Colonic mucosa (tissue), 4 donors: ENCODE results near the gene ADCY2. TPM values are rescaled to one million over a fixed set of nuclear protein-coding genes. Genes with fewer than 3 reads are reported as not detected.

Source experiments
- DNase-seq: peaks from one replicate; pipeline ENCODE4 v3.0.0-alpha.2; 2020
- H3K27ac ChIP-seq: fragments of 200-600 bp; one replicate; pipeline ENCODE4 v1.8.0; 2021
- H3K27me3 ChIP-seq: fragments of 200-600 bp; one replicate; pipeline ENCODE4 v1.8.0; 2021
- H3K36me3 ChIP-seq: fragments of 200-600 bp; one replicate; pipeline ENCODE4 v1.8.0; 2021
- H3K4me1 ChIP-seq: fragments of 200-600 bp; one replicate; pipeline ENCODE4 v1.8.0; 2021; ENCODE audit warnings: mild to moderate bottlenecking
- H3K4me3 ChIP-seq: fragments of 200-600 bp; one replicate; pipeline ENCODE4 v1.8.0; 2021
- H3K9ac ChIP-seq, 2 donors: one replicate each; pipeline ENCODE4 v1.7.0; 2013; ENCODE audit warnings: control low read depth in 2 of 2, low read depth in 2 of 2, low read length in 2 of 2
- H3K9me3 ChIP-seq: fragments of 200-600 bp; one replicate; pipeline ENCODE4 v1.8.0; 2021
- intact Hi-C: fragments of 100-400 bp; cut with DNase I; formaldehyde crosslinking; loops from one replicate; pipeline ENCODE4 v1.14.1; 2022
- total RNA-seq, 2 donors: library from RNA; stranded (reverse); fragmentation: NEBNext Ultra II Directional in 1 of 2; extraction: Animal tissue kit (Norgen Biotek cat#: 25700) in 1 of 2; gene quantifications; one replicate each; pipeline ENCODE4 v1.2.1, GENCODE V29; 2021
- TF ChIP-seq, protein P1 (sequence below): fragments of 200-600 bp; IDR thresholded peaks from one replicate; pipeline ENCODE4 v1.8.0; 2022; ENCODE audit warnings: antibody characterized with exemption, mild to moderate bottlenecking
- donor health status: healthy.
- donor health status: DM: no; HTN: no; CAD: no.
- donor health status: DM: no; HTN: no; CAD: no.

Gene ADCY2
- total RNA-seq, 2 donors from 2014 or later = 0.67 to 1.9 TPM

GRCh38 chr5:7673658-7674057, 277.7 kb downstream of the ADCY2 start:
- H3K4me1 ChIP-seq = no peaks in the 10 kb centered on the region
- no peaks in the 10 kb centered on the region for H3K9me3 ChIP-seq
- TF ChIP-seq, protein P1, sequence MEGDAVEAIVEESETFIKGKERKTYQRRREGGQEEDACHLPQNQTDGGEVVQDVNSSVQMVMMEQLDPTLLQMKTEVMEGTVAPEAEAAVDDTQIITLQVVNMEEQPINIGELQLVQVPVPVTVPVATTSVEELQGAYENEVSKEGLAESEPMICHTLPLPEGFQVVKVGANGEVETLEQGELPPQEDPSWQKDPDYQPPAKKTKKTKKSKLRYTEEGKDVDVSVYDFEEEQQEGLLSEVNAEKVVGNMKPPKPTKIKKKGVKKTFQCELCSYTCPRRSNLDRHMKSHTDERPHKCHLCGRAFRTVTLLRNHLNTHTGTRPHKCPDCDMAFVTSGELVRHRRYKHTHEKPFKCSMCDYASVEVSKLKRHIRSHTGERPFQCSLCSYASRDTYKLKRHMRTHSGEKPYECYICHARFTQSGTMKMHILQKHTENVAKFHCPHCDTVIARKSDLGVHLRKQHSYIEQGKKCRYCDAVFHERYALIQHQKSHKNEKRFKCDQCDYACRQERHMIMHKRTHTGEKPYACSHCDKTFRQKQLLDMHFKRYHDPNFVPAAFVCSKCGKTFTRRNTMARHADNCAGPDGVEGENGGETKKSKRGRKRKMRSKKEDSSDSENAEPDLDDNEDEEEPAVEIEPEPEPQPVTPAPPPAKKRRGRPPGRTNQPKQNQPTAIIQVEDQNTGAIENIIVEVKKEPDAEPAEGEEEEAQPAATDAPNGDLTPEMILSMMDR = no peak
- no peak for DNase-seq
- no peaks in the 10 kb centered on the region for H3K27me3 ChIP-seq
- intact Hi-C loops = no loop called here
- no peak overlapping the region for H3K27ac ChIP-seq
- no peak overlapping the region for H3K4me3 ChIP-seq
- no peaks in the 10 kb centered on the region for H3K36me3 ChIP-seq
- H3K9ac ChIP-seq = no peak overlapping the region

DNA sequence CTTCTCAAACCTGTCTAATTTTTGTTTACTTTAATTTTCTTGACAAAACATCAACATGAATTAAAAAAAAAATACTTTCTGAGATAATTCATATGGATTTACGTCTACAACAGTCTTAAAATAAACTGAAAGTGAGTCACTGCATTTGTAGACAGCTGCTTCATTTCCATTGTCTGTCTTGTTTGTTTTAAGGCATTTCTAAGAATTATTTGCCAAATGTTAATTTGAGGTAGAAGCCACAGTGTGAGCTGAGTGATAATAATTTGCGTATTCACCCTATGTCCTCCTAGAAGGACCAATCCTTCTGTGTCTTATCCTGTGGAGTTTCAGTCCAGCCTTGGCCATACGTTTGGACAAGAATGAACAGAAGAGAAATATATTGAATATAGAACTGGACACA, 280.5 kb downstream of the ADCY2 start:
- Histone ChIP-seq H3K4me1 (no peaks in the 10 kb centered on the region), H3K4me3 (no peak overlapping the region), H3K9me3 (no peaks in the 10 kb centered on the region), H3K36me3 (no peaks in the 10 kb centered on the region), H3K27me3 (no peaks in the 10 kb centered on the region), H3K9ac (no peak overlapping the region), H3K27ac (no peak overlapping the region)
- TF ChIP-seq, protein P1 = no peak
- intact Hi-C loops = no loop called here
- no peak for DNase-seq

- no peak overlapping the region for H3K9ac ChIP-seq
- no peaks in the 10 kb centered on the region for H3K4me1 ChIP-seq
- H3K27ac ChIP-seq = no peak overlapping the region
- H3K9me3 ChIP-seq = no peaks in the 10 kb centered on the region
- TF ChIP-seq, protein P1 = no peak
- H3K4me3 ChIP-seq = no peak overlapping the region
- no peaks in the 10 kb centered on the region for H3K36me3 ChIP-seq
- no peak for DNase-seq
- no peaks in the 10 kb centered on the region for H3K27me3 ChIP-seq
- intact Hi-C loops = no loop called here
These were observed 282.1 kb downstream of the ADCY2 start for GRCh38 chr5:7678030-7678429.

- TF ChIP-seq, protein P1 = no peak
- no peak overlapping the region for H3K27ac ChIP-seq
- no peak overlapping the region for H3K9ac ChIP-seq
- H3K27me3 ChIP-seq = no peaks in the 10 kb centered on the region
- intact Hi-C loops = no loop called here
- H3K4me1 ChIP-seq = no peaks in the 10 kb centered on the region
- H3K36me3 ChIP-seq = no peaks in the 10 kb centered on the region
- H3K9me3 ChIP-seq = no peaks in the 10 kb centered on the region
- no peak for DNase-seq
- H3K4me3 ChIP-seq = no peak overlapping the region
These were observed 283.7 kb downstream of the ADCY2 start for GRCh38 chr5:7679663-7680062.

DNA sequence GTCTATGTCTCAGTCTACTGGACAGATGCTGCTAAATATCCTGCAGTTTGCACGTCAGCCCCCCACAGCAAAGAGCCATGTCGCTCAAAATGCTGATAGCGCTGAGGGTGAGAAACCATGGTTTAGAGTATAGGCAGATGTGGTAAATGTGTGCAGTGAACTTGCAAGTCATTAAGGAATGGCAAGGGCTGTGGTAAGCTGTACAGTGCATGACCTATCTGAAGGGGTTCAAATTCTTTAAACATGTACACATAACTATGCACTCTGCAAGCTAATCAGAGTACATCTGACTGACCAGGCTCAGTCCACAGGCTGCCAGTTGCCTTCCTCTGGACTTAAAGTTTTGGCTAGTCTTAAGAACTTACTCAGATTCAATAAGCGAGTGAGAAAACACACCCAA, 284.3 kb downstream of the ADCY2 start:
- H3K9ac ChIP-seq = no peak overlapping the region
- H3K4me3 ChIP-seq = no peak overlapping the region
- no peaks in the 10 kb centered on the region for H3K4me1 ChIP-seq
- no peaks in the 10 kb centered on the region for H3K36me3 ChIP-seq
- intact Hi-C loops = no loop called here
- no peaks in the 10 kb centered on the region for H3K9me3 ChIP-seq
- no peak for DNase-seq
- H3K27me3 ChIP-seq = no peaks in the 10 kb centered on the region
- TF ChIP-seq, protein P1 = no peak
- no peak overlapping the region for H3K27ac ChIP-seq

GRCh38 chr5:7682379-7682778, 286.4 kb downstream of the ADCY2 start:
- no peak overlapping the region for H3K27ac ChIP-seq

More at GRCh38 chr5:7682379-7682778, 286.4 kb downstream of the ADCY2 start:
- no peak overlapping the region for H3K9ac ChIP-seq
- TF ChIP-seq, protein P1 = no peak
- H3K36me3 ChIP-seq = no peaks in the 10 kb centered on the region
- no peaks in the 10 kb centered on the region for H3K27me3 ChIP-seq
- H3K4me1 ChIP-seq = no peaks in the 10 kb centered on the region
- H3K9me3 ChIP-seq = no peaks in the 10 kb centered on the region
- no peak for DNase-seq
- intact Hi-C loops = no loop called here
- no peak overlapping the region for H3K4me3 ChIP-seq
